Fibroblast of mammary gland (primary cell): Measurements from ENCODE around the gene MMP2.
A peak's percentile ranks its signal among the peaks of the same experiment; 100 is the strongest.

Experiments
- DNase-seq: peaks from one replicate; pipeline ENCODE4 v3.0.0-alpha.2; 2010; ENCODE audit warnings: low read depth
- H3K4me3 ChIP-seq: 2 replicates; pipeline ENCODE4 v1.5.1; 2011; ENCODE audit warnings: low read depth, mild to moderate bottlenecking, low read length, moderate library complexity; ENCODE audit not compliant: control insufficient read depth
- CTCF ChIP-seq: conservative IDR thresholded peaks from 2 replicates; pipeline ENCODE4 v1.5.1; 2011; ENCODE audit warnings: low read depth, low read length, inconsistent platforms; ENCODE audit not compliant: control insufficient read depth, insufficient read depth

Gene MMP2

GRCh38 chr16:55478827-55479429 lies at the start of gene MMP2:
TSS of gene MMP2 (plus strand) at chr16:55479198. CDS start at chr16:55479480, 282 bp downstream.
- peak; percentile 81 for DNase-seq
- no peak for TF ChIP-seq CTCF

GRCh38 chr16:55433030-55433429 lies 46.0 kb upstream of the MMP2 start:
- DNase-seq = no peak
- TF ChIP-seq CTCF = no peak
- H3K4me3 ChIP-seq = no peak overlapping the region

More at GRCh38 chr16:55478827-55479429, at the start of gene MMP2:
- H3K4me3 ChIP-seq = peak within 1 kb of the TSS; percentile 92

- TF ChIP-seq CTCF = no peak
- DNase-seq = no peak
- no peak overlapping the region for H3K4me3 ChIP-seq
These were observed 45.5 kb upstream of the MMP2 start for GRCh38 chr16:55433535-55433934.

GRCh38 chr16:55434000-55434399 lies 45.0 kb upstream of the MMP2 start:
- DNase-seq = no peak
- H3K4me3 ChIP-seq = no peak overlapping the region
- TF ChIP-seq CTCF = no peak

GRCh38 chr16:55435387-55435786 lies 43.6 kb upstream of the MMP2 start:
- DNase-seq = no peak
- no peak for TF ChIP-seq CTCF
- no peak overlapping the region for H3K4me3 ChIP-seq

GRCh38 chr16:55436587-55436986 lies 42.4 kb upstream of the MMP2 start:
- no peak for DNase-seq
- no peak overlapping the region for H3K4me3 ChIP-seq
- TF ChIP-seq CTCF = no peak

GRCh38 chr16:55437625-55438024 lies 41.4 kb upstream of the MMP2 start:
- TF ChIP-seq CTCF = no peak
- H3K4me3 ChIP-seq = no peak overlapping the region
- peak; percentile 75 for DNase-seq
